NCI-H226 (cell line): ENCODE results near the gene HMGA1.

Experiments used
- DNase-seq: peaks from one replicate; pipeline ENCODE4 v3.0.0-alpha.2; 2015

The HMGA1 gene

DNA sequence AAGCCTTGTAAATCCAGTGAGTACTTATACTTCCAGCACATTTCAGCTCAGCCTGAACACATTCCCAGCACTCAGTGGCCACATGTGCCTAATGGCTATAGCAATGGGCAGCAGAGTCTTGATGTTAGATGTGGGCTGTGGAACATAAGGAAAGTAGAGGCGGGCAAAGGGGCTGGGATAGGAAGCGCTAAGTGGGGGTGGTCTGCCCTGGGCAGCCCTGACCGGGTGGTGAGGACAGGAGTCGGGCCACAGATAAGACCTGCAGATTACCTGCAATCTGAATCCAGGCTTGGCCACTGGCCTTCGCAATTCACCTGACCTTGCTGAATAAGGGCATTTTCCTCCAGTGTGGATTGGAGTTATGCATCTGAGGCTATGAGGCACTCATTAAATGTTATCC lies 11.1 kb upstream of the HMGA1 start:
- no peak for DNase-seq

DNA sequence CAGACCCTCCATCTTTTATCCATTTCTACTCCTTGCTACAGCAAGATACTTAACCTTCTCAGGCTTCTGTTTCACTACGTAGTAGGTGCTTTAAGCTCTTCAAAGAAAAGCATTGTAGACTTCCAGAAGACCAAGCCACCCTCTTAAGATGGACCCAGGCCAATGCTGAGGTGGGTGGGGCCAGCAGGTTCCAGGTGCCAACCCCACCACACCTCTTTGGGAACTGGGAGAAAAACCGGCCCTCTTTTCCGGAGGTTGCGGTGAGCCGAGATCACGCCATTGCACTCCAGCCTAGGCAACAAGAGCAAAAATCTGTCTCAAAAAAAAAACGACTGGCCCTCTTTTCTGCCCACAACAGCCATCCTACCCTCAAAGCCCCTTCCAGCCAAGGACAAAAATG lies 10.6 kb upstream of the HMGA1 start:
- no peak for DNase-seq

DNA sequence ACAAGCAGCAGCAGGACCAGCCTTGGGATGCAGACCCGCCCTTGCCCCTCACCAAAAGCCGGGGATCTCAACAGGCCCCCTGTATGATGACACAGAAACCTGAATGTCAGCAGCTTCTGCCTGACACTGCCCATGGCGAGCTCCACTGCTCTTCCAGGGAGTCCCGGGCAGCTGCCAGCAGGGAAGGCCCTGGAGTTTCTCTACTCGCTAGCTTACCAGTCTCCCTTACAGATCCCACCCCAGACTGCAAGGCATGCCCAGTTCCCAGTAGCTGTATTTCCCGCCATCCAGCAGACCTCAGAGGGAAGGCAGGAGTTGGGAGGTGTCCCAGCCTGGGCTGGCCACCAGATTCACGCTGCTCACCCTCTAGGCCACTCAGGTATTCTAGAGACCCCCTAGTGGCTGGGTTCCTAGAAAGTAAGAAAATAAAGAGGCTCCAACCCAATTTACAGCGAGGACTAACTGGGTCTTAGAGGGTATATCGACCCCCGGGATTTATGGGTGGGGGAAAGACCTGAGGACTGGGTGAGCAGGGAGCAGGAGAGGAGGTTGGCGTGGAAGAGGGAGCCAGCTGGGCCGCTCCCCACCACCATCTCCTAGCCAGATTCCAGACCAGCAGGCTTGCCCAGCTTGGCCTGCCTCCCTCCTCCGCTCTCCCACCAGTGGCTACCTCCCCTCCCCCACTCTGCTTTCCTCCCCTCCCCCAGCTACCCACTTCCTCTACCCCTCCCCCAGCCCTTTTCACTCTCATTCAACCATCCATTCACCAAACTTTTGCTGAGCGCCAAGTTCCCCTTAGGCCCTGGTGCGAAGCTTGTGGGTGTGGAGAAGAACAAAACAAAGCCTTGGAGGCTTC lies 9.7 kb upstream of the HMGA1 start:
- no peak for DNase-seq

DNA sequence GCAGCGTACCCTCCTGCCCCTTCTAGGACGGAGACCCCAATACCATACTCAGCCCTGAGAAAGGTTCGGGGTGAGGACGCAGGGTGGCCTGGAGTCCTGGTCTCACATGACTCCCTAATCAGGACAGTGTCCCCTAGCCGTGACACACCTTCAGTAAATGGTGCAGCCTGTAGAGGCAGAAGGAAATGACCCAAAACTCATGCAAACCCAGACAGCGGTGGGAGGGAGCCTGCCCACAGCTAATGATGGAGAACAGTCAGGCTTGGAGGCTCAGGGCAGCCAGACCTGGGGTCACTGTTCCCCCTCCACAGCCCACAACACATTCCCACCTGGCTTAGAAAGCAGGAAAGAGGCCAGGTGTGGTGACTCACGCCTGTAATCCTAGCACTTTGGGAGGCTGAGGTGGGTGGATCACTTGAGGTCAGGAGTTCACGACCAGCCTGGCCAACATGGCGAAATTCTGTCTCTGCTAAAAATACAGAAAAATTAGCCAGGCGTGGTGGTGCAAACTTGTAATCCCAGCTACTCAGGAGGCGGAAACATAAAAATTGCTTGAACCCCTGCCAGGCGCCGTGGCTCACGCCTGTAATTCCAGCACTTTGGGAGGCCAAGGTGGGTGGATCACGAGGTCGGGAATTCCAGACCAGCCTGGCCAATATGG lies 8.8 kb upstream of the HMGA1 start:
- DNase-seq: peak; percentile 54

DNA sequence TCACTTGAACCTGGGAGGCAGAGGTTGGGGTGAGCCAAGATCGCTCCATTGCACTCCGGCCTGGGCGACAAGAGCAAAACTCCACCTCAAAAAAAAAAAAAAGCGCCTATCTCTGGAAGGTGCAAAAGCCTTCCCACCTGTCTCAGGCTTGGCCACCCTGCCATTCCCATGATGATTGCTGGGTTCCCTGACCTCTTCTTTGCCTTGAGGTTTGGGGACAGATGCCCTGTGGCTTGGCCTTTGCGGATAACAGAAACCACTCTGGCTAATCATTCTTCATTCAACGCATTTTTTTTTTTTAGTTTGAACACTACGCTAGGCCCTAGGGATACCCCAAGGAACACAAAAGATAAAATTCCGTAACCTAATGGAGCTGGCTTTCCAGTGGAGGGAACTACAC lies 6.8 kb upstream of the HMGA1 start:
- no peak for DNase-seq

DNA sequence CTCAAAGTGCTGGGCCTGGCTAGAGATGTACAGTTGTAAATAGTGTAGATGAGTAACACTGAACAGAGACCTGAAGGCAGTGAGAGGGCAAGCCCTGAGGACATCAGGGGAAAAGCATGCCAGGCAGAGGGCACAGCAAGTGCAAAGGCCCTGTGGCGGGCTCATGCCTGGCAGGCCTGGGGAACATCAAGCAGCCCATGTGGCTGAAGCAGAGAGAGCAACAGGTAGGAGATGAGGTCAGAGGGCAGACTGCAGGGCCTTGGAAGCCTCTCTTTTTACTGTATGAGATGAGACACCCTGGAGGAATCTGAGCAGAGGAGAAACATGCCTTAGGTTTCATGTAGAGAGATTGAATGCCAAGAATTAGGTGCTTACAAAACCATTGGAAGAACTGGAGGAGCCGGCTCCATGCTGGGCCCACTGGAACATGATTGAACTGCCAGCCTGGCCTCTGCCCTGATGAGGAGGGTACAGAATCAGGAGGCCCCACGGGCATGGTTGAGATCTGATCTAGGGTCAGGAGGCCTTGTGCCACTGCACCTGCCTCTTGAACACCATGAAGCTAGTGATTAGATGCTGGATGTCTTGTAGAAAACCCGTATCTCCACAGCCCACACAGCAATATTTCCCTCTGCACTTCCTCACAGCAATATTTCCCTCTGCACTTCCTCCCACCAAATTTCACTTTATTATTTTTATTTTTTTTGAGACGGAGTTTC lies 5.9 kb upstream of the HMGA1 start:
- DNase-seq: peak; percentile 62

DNA sequence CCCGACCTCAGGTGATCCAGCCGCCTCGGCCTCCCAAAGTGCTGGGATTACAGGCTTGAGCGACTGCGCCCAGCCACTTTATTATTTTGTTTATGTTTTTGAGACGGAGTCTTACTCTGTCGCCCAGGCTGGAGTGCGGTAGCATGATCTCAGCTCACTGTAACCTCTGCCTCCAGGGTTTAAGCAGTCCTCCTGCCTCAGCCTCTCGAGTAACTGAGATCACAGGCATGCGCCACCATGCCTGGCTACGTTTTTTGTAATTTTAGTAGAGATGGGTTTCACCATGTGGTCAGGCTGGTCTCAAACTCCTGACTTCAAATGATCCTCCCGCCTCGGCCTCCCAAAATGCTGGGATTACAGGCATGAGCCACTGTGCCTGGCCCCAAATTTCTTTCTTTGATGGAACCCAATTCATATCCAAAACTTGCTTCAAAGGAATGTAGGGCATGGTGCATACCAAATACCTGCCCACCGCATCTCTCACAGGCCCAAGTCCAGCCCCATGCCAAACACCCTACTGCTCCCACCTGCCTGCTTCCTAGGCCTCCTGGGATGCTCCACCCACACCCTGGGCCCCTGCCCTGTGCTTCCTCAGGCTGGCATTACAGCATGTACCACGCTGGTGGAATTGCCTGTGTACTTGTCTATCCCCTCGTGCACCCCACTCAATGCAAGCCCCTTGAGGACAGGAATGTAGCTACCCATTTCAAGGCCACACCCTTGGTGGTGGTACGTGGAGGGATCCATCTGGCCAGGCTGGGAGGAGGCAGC lies 4.9 kb upstream of the HMGA1 start:
- DNase-seq: no peak

DNA sequence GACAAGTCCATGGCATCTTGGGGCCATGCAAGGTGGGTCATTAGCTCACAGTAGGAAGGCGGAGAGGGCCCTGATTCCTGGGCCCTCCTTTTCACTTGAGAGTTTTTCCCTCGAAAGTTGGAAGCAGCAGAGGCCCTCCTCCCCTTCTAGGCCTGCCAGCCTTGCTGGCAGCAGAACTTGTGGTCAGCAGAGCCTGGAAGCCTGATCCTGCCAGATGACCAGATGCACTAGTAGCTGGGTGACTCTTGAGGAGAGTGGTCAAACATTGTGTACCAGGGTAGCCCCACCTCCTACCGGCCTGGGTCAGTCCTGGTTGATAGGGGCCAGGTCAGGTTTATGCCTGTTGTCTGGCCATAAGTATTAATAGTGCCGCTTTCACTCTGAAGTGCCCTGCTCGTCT lies 3.8 kb upstream of the HMGA1 start:
- no peak for DNase-seq

DNA sequence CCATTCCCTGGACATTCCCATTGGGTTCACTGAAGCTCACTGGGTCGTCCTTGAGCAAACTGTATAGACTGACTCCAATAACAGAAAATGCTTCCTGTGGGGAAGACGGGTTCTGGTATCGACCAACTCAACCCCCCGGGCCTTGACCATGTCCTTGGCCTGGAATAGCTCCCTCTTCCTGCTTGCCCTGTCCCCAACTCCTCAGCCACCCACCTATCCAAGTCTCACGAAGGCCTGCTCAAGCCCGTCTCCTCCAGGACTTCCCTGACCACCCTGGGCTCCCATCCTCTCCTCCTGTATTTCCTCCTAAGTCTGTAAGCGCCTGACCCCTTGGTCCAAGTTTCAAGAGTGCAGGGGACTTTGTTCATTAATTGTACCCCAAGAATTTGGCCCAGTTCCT lies 2.8 kb upstream of the HMGA1 start:
- no peak for DNase-seq

DNA sequence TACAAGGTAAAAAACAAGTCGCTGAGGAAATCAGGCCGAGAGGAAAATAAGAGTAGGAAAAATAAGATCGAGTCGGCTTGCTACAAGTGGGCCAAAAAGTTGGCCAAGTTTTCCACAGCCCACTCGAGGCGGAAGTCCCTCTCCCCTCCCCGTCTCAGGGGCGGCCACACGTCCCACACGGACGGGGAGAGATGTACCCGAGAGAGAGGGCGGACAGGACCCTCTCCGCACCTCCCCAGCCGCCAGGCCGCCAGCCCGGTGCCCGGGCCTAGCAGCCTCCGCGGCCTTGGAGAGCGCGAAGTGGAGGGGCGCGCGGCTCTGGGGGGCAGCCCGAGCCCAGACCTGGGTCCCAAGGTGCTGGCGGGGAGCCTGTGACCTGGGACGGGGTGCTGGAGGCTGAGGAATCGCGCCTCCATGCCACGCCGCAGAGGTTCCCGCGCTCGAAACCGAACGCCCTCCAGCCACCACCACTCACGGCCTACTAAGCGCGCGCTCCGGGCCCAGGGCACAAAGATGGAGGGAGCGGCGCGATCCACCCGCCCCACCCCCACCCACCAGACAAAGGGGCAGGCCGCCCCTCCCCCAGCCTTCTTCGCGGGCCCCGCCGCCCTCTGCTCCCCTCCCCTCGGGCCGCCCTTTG lies 1.9 kb upstream of the HMGA1 start:
- DNase-seq: no peak

DNA sequence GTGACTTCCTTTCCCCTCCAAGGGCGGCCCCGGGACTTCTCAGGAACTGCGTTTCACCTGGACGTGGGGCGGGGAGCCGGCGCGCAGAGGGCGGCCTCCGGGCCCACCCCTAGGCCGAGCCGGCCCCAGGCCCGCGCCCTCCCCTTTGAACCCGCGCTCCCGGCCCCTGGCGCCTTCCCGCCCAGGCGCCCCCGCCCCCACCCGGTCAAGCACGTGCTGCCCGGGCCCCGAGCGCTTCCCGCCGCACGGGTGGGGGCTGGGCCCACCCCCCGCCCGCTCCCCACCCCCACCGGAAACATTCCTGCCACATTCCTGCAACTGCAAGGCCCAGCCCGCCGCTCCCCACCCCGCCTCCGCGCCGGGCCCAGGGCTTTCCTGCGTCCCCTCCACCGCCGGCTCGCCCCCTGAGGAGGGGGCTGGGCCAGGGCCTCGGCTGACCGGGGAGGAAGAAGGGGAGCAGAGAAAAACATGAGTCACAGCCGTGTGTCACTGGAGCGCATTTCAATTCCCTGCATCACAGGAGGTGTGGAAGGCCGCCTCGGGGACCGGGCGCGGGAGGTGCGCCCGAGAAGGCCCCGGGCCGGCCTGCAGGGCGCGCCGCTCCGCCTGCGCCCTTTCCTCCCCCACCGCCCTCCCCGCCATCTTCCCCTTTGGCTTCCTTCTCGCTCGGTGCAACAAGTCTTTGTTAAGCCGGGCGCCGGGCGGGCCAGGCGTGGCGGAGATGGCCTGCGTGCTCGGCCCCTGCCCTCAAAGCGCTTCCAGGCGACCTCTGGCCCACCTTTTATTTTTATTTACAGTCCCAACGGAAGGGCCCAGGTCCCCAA lies 1.2 kb upstream of the HMGA1 start:
- DNase-seq: peak; percentile 89

DNA sequence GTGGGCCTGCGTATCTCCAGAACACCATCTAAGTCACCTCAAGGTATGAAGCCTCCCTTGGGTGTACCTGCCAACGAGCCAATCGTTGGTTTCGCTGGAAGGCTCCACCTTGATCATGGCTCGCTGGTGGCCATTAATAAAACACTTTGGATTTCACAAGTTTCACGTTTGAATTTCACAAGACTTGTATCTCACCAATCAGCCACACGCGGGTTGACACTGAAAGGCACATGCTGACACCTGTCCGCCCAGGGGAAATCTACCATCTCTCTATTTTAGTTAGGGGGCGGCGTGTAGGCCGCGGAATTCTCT lies 586 bp upstream of the HMGA1 start:
- DNase-seq: peak; percentile 46

DNA sequence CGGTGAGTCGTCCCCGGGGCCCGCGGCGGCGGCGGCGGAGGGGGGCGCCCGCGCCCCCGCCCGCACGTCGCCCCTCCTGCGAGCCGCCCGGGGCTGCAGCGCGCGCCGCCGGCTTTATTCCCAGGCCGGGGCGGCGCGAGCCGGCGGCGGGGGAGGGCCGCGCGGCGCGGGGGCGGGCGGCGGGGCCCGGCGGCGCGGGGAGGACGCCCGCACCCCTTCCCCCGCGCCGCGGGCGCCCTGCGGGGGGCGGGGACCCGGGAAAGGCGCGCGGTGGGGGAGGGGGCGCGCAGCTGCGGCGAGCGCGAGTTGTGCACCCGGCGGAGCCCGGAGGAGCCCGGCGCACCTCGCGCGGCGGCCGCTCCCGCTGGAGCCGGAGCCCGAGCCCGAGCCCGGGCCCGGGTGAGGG lies 646 bp downstream of the HMGA1 start:
- no peak for DNase-seq

DNA sequence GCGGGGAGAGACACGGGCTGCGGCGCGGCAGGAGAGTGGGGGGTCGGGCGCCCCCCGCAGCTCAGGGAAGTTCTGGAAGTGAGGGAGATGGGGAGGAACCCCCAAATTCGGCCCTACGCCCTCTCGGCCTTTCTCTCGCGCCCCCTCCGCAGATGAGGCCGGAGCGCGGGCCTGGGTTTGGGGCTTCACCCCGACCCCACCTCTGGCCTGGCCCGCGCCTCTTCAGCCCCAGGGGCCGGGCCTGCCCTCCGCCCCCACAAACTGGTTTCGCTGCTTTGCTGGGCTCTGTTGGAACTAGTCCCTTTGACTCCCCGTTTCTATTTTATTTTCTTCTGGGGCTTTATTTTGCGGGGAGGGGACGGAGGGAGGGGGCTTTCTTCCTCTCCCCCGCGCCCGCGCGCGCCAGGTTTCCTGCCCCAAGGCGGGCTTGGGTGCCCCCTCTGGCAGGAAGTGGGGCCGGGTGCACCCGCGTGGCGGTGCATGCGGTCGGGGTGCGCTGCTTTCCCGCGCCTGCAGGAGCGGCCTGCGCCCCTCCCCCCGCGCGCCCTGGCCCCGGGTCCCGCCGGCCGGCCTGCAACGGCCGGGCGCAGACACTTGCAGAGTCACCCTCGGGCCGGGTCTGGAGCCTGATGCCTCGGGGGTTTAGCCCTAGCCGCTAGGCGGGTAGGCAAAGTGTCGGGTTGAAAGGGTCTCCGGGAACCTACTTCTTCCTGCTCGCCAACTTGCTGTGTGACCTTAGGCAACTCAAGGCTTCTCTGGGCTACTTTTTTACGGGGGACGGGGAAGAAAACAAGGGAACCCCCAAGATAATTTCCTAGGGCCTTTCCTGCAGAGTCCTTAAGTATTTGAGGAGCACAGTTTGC lies 1.3 kb downstream of the HMGA1 start:
- DNase-seq: peak; percentile 51

DNA sequence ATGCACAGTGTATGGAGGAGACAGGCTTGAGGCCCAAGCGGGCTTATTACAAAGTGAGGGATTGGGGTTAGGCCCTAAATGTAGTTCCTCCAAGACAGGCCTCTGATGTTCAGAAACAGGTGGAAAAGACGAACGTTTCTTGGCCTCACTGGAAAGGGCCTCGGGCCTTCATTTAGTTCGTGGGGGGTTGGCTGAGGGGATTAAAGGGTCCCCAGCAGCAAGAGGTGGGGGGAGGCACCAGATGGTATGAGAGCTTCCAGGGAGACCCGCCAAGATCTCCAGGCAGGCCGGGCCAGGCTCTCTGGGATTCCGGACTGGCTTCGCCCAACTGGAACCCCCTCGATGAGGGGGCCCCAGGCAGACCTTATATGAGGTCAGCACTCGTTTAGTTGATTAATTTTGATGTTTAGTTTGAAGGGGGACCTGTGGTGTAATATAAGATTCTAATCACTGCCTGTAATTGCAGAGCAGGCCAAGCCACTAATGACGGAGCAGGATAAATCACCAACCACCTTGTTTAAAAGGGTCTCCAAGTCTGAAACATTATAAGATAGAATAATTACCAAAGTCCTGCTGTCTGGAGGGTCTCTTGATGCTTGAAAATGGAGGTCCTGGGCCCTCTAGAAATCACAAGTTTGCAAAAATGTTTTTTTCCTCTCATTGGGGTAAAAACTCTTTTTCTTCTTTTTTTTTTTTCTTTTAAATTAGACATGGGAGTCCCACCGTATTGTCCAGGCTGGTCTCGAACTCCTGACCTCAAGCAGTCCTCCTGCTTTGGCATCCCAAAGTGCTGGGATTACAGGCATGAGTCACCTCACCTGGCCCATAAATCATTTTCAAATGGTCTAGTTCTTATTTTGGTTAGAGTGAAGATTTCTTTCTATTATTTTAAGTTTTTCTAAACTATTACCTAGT lies 2.2 kb downstream of the HMGA1 start:
- no peak for DNase-seq

DNA sequence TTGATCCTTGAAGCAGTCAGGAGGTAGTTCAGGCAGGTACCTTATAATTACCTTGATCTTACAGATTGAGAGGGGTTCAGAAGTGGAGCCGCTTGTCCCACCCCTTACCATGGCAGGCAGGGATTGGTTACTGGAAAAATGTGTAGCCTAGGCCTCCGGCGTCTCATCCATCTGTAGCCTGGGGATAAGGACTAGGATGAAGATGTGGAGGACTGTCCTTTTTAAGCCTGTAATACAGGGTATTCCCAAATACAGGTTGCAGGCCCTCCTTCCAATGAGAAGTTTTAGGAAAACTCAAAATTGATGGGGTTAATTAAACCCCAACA lies 2.8 kb downstream of the HMGA1 start:
- DNase-seq: no peak

DNA sequence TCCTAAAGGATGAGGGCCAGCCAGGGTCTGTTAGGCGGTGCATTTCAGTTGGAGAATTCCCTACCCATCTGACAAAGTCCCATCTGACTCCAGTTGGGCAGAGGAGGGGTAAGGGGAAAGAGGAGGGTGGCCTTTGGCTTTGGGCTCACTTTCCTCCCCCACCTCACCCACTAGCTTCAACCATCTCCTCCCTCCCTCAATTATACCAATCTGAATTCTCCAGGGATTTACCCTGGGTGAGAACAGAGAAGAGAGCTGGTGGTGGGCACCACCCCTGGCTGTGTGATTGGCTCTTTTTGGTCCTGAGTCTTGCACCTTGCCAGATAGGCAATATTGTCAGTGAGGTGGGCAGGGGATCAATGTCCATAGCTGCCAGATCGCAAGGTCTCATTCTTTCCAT lies 3.2 kb downstream of the HMGA1 start:
- no peak for DNase-seq

DNA sequence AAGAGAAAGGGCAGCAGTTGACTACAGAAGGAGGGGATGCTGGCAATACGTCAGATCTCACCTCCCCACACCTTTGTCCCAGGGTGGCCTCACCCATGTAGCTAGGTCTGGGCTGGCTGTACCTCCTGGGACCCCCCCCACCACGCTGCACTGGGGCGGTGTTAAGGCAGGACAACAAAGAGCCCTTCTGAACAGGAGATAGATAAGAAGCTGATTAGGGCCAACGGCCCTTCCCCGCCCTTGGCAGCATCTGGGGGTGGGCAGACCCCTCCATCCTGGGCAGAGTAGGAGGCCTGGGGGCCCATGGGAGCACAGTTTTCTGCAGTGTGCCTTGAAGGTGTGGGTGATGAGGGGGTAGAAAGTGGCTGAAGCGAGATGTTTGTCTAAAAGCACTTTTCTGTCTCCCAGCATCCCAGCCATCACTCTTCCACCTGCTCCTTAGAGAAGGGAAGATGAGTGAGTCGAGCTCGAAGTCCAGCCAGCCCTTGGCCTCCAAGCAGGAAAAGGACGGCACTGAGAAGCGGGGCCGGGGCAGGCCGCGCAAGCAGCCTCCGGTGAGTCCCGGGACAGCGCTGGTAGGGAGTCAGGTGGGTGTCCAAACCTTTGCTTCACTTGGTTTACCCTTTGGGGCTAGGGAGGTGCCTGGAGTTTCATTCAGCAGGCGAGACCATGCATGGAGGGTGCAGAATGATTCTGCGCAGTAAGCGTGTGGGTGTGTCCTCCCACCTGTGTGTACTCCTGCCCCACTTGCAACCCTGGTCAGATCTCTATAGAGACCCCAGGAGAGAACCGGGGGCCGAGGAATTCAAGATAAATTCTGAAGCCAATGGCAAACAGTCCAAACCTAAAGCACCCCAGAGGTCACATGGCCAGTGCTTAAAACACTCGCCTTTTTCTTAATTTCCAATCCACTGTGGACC lies 3.9 kb downstream of the HMGA1 start:
- DNase-seq: no peak
